Hair follicular keratinocyte (primary cell): ENCODE data around the gene HES6. TPM values are rescaled to one million over a fixed set of nuclear protein-coding genes. Genes with fewer than 3 reads are reported as not detected.

Experiments used
- total RNA-seq: library from RNA; depleted of rRNA; stranded (reverse); fragments of >200 nt; gene quantifications from 2 replicates; pipeline ENCODE4 v1.2.3, GENCODE V29; 2015

The HES6 gene, protein sequence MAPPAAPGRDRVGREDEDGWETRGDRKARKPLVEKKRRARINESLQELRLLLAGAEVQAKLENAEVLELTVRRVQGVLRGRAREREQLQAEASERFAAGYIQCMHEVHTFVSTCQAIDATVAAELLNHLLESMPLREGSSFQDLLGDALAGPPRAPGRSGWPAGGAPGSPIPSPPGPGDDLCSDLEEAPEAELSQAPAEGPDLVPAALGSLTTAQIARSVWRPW
- 5.8 and 8.4 TPM in 2 replicates for total RNA-seq

DNA sequence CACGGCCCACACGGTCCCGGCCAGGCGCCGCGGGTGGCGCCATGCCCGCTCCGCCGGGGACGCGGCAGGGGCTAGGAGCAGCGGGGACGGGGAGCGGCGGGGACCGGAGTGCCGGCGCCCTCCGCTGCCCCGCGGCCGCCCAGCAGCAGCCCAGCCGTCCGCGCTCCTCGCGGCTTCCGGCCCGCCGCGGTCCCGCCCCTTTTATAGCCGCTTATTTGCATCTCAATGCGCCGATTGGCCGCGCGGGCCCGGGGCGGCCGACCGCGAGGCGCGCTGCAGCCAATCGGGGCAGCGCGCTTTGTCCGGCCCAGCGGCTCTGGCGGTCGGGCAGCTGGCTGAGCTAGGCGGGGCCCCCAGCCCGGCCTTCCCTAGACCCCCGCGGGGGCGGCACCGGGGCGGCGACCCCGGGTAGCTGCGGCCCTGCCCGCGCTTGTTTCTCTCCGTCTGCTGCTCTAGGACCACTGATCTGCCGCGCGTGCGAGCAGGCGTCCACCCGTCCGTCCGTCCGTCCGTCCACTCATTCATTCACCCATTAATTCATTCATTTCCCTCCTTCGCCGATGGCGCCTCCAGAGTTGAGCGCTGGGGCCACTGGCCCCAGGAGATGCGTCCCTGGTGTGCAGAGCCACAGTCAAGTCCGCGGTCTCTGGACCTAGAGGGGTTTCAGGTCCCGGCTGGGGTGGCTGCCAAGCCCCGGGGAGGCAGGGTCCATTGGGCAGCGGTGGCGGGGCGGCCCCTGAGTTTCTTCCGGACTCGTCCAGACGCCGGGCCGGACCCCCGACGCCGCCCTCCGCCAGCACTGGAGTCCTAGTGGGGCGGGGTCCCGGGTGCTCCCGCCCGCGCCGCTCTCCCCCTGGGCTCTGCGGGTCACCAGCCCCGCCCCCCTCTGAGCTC, at the start of gene HES6:
Gene HES6, minus strand, starts transcription at position 176 of the 894 bp plus-strand sequence. Its CDS starts 133 bp downstream, at position 43.

DNA sequence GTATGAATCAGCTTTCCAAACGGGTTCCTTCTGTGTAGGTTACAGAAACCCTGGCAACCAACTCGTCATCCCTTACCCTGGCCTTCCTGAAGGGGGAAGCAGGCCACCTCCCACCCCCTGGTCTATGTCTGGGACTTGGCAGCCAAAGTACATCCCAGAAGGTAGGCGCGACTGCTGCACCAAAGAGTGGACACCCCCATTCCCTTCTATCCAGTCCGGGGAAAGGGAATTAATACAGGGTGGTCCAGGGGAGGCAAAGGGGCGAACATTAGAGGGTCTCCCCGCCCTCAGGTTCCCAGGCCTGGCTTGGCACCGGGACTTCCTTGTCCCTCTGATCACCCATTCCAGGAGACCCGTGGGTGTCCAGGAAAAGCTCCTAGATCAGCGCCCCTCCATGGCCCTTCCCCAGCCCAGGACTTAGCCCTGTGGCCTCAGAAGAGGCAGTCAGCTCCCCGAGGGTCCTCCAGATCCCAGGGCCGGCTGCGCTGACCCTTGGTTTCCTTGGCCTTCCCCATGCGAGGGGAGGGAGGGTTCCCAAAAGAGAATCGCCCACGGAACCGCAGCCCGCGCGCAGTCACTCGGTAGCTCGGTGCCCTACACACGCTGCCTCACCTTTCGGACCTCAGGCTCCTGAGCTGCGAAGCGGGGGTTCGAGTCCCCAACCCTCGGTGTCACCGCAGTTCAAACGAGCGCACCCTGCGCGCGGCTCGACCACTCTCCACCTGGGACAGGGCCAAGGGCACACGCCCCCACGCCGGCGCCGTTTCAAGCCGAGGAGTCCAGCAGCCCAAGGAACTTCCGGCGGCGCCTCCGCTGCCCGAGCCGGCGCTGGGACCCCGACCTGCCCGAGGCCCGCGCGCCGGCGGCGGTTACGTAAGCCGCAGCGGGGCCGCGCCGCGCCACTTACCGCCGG, 48.2 kb upstream of the HES6 start, which contains the start of gene PER2:
Gene PER2, minus strand, starts transcription at position 874 of the 913 bp plus-strand sequence. CDS start 10,674 bp downstream, outside the sequence.

DNA sequence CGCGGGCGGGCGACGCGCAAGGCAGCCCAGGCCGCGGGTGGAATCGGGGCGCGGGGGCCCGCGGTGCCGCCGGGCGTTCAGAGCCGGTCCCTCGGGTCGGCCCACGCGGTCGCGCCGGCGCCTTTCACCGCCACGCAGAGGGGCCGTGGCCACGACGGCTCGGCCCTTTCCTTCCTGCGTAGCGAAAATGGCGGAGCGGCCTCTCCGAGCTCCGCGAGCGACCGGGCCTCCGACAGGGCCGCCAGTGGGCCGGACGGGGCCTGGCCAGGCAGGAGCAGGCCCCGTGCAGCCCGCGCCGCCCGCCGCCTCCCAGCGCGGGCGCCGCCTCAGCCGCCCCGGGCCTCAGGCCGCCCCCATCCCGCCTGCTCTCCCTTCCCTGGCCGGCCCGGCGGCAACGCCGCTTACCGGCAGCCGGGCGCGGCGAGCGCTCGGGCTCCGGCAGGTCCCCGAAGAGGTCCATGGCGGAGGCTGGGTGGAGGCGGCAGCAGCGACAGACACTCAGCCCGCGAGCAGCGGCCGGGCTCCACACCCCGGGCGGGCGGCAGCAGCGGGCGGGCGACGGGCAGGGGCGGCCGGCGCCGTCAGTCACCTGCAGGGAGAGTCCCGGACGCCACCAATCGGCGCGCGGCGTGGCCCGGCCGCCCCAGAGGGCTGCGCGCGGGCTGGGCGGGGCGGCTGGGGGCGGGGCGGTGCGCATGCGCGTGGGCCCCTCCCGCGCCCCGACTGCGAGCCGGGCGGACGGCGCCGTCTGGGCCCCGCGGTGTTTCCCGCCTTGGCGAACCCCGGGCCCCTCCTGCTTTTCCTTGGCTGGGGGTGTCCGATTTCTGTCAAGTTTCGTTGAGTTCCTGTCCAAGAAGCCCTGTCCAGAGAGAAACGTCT, 36.5 kb downstream of the HES6 start, which contains the start of gene ILKAP:
Gene ILKAP, minus strand, starts transcription at position 602 of the 879 bp plus-strand sequence. Its CDS starts 142 bp downstream, at position 460.

Other genes with a start within 250 kb of the HES6 start
- gene SCLY, start 179.0 kb downstream of the HES6 start, total RNA-seq, result 15.6 and 25.8 TPM in 2 replicates
- 0.30 and 0.55 TPM in 2 replicates for gene ESPNL, start 139.7 kb downstream of the HES6 start, total RNA-seq
- gene KLHL30, start 101.4 kb downstream of the HES6 start, total RNA-seq, result 0.04 TPM in 1 of 2 replicates, not detected in the other
- gene ERFE, start 81.1 kb downstream of the HES6 start, total RNA-seq, result 1.1 and 2.9 TPM in 2 replicates
- 23.3 and 26.0 TPM in 2 replicates for gene ILKAP, start 36.3 kb downstream of the HES6 start, total RNA-seq
- gene PER2, start 48.6 kb upstream of the HES6 start, total RNA-seq, result 3.2 and 6.8 TPM in 2 replicates
- 3.9 and 5.4 TPM in 2 replicates for gene TRAF3IP1, start 80.5 kb upstream of the HES6 start, total RNA-seq
- gene ASB1, start 186.9 kb upstream of the HES6 start, total RNA-seq, result 13.5 and 26.5 TPM in 2 replicates